HEK293 (cell line): ENCODE data around the gene OR8B4.
"Not testable (repeated sequence)": the region's sequence is repeated elsewhere in the genome, so short reads cannot be mapped to it uniquely, and the experiment has no call there.

Experiments
- CTCF ChIA-PET: fragments of 350-600 bp; formaldehyde crosslinking; extraction: SDS; loops from one replicate; lab custom pipeline; 2021; ENCODE audit warnings: antibody characterized with exemption; lab: Yijun Ruan, JAX
- POLR2A ChIA-PET: fragments of 300-600 bp; formaldehyde crosslinking; extraction: SDS; loops from one replicate; lab custom pipeline; 2020; ENCODE audit warnings: antibody characterized with exemption, inconsistent platforms; lab: Yijun Ruan, JAX
- H3K27ac ChIP-seq: fragments of 200-500 bp; sonication (Bioruptor generic); 2 replicates; pipeline ENCODE4 v1.5.1; 2014; ENCODE audit warnings: low read depth, low read length, control low read depth, inconsistent platforms; ENCODE audit errors: extremely low read depth
- H3K36me3 ChIP-seq, 2 experiments: fragments of 200-500 bp in 1 of 2; sonication (Bioruptor generic) in 1 of 2; 1 replicate in 1 of 2; 2 replicates in 1 of 2; pipeline ENCODE4 v1.5.1; 2014 to 2017; ENCODE audit warnings: inconsistent platforms in 2 of 2, low read length in 2 of 2; ENCODE audit not compliant: control insufficient read depth in 2 of 2, insufficient read depth in 1 of 2
- H3K4me1 ChIP-seq: fragments of 200-500 bp; sonication (Bioruptor generic); 2 replicates; pipeline ENCODE4 v1.5.1; 2014; ENCODE audit warnings: mild to moderate bottlenecking, low read length, inconsistent platforms; ENCODE audit not compliant: control insufficient read depth, insufficient read depth
- H3K4me3 ChIP-seq: 2 replicates; pipeline ENCODE4 v1.5.1; 2011; ENCODE audit warnings: low read depth, mild to moderate bottlenecking, control low read depth, low read length, moderate library complexity
- H3K9me3 ChIP-seq: fragments of 200-500 bp; sonication (Bioruptor generic); 2 replicates; pipeline ENCODE4 v1.5.1; 2014; ENCODE audit warnings: low read depth, low read length, inconsistent platforms; ENCODE audit not compliant: control insufficient read depth, insufficient read depth
- INSM2 ChIP-seq: fragments of 450-650 bp; formaldehyde crosslinking; IDR thresholded peaks from 2 replicates; pipeline ENCODE4 v1.5.1; 2016; ENCODE audit warnings: missing biosample characterization, missing genetic modification characterization
- REST ChIP-seq: fragments of 450-650 bp; formaldehyde crosslinking; IDR thresholded peaks from 2 replicates; pipeline ENCODE4 v1.5.1; 2016; ENCODE audit warnings: missing biosample characterization, missing genetic modification characterization
- ZNF16 ChIP-seq: fragments of 450-650 bp; formaldehyde crosslinking; IDR thresholded peaks from 2 replicates; pipeline ENCODE4 v1.5.1; 2016; ENCODE audit warnings: low read depth, missing biosample characterization, missing genetic modification characterization
- ZNF184 ChIP-seq: fragments of 450-650 bp; IDR thresholded peaks from 2 replicates; pipeline ENCODE4 v1.5.1; 2018; ENCODE audit warnings: missing biosample characterization, mild to moderate bottlenecking, missing genetic modification characterization
- ZNF274 ChIP-seq, 2 experiments: fragments of 200-500 bp in 1 of 2; fragments of 450-650 bp in 1 of 2; sonication (Bioruptor generic) in 1 of 2; formaldehyde crosslinking in 1 of 2; IDR thresholded peaks; 2 replicates each; pipeline versions ENCODE4 v1.5.1 to v1.6.1; 2014 to 2016; ENCODE audit warnings: borderline replicate concordance in 1 of 2, inconsistent platforms in 1 of 2, low read length in 1 of 2, missing biosample characterization in 1 of 2, missing genetic modification characterization in 1 of 2
- ZNF404 ChIP-seq: fragments of 450-650 bp; formaldehyde crosslinking; IDR thresholded peaks from 2 replicates; pipeline ENCODE4 v1.5.1; 2017; ENCODE audit warnings: missing biosample characterization, missing genetic modification characterization
- ZNF426 ChIP-seq: fragments of 450-650 bp; formaldehyde crosslinking; IDR thresholded peaks from 2 replicates; pipeline ENCODE4 v1.5.1; 2017; ENCODE audit warnings: missing biosample characterization, missing genetic modification characterization, mild to moderate bottlenecking, inconsistent platforms, moderate library complexity
- ZNF518A ChIP-seq: fragments of 450-650 bp; formaldehyde crosslinking; conservative IDR thresholded peaks from 2 replicates; pipeline ENCODE4 v1.5.1; 2016; ENCODE audit warnings: low read depth, missing biosample characterization, missing genetic modification characterization
- ZNF626 ChIP-seq: fragments of 450-650 bp; sonication (Bioruptor Pico); formaldehyde crosslinking; IDR thresholded peaks from 2 replicates; pipeline ENCODE4 v1.5.1; 2018; ENCODE audit warnings: missing biosample characterization, missing genetic modification characterization, inconsistent platforms
- ZNF654 ChIP-seq: fragments of 450-650 bp; formaldehyde crosslinking; IDR thresholded peaks from 2 replicates; pipeline ENCODE4 v1.5.1; 2016; ENCODE audit warnings: low read depth, missing biosample characterization, missing genetic modification characterization

Gene OR8B4

GRCh38 chr11:124405581-124405980 lies 19.1 kb downstream of the OR8B4 start (continued):
- TF ChIP-seq REST, result no peak
- no peak for TF ChIP-seq ZNF518A (tag by site-specific recombination)
- no peak for TF ChIP-seq ZNF274 (IDR thresholded peaks at IDR 0.05; ENCODE audit: low read length)
- no peak for TF ChIP-seq ZNF274 (tag by site-specific recombination; IDR thresholded peaks at IDR 0.05; ENCODE audit: borderline replicate concordance)

- POLR2A ChIA-PET, H3K4me3 ChIP-seq, H3K4me1 ChIP-seq, H3K9me3 ChIP-seq, H3K27ac ChIP-seq, H3K36me3 ChIP-seq: not testable (repeated sequence)
- CTCF ChIA-PET, result interaction anchor here (0.6 to 4.6 kb wide), 6 partner anchors 12 to 332 kb away, joined by 3 to 33 read pairs (median 8); no protein-coding TSS in a partner anchor
These were observed 21.5 kb downstream of the OR8B4 start for GRCh38 chr11:124403186-124403585.

GRCh38 chr11:124402326-124402922 lies 22.2 kb downstream of the OR8B4 start:
- no peaks in the 10 kb centered on the region for H3K9me3 ChIP-seq
- no peaks in the 10 kb centered on the region for H3K4me1 ChIP-seq
- CTCF ChIA-PET, result interaction anchor here (0.6 to 4.6 kb wide), 44 partner anchors 13 to 703 kb away, joined by 3 to 33 read pairs (median 4); partner anchors contain the start of gene OR8B4
- H3K27ac ChIP-seq, result no peak overlapping the region
- no peak for TF ChIP-seq ZNF184
- TF ChIP-seq ZNF626, result no peak
- TF ChIP-seq ZNF16 (tag by site-specific recombination), result no peak
- TF ChIP-seq INSM2 (tag by site-specific recombination), result no peak
- peak; percentile 46 for TF ChIP-seq ZNF654
- no peak for TF ChIP-seq ZNF404 (tag by site-specific recombination)
- no peak for TF ChIP-seq ZNF426
- TF ChIP-seq, all 188 proteins: peak for 1
- no peak overlapping the region for H3K4me3 ChIP-seq
- POLR2A ChIA-PET, result no interaction called here
- H3K36me3 ChIP-seq, result no peaks in the 10 kb centered on the region
